ENCODE results near the gene OR4F17. TPM values are rescaled to one million over a fixed set of nuclear protein-coding genes. Genes with fewer than 3 reads are reported as not detected.
"Not testable (repeated sequence)": the region's sequence is repeated elsewhere in the genome, so short reads cannot be mapped to it uniquely, and the experiment has no call there.

OR4F17 gene
- under 1 TPM in 2 of 6 experiments, not detected in 4; 0.25 to 0.27 TPM for total RNA-seq (2021; fragmentation: NEBNext Ultra II Directional; extraction: Animal tissue kit (Norgen Biotek cat#: 25700))
- long read RNA-seq = 0 reads

GRCh38 chr19:106804-107203 lies at the start of gene OR4F17:
OR4F17 (plus strand) TSS chr19:107104; CDS start chr19:110679, 3,575 bp downstream.
- not testable (repeated sequence) for H3K27me3 Mint-ChIP-seq (ENCODE audit: insufficient read depth); H3K4me1 Mint-ChIP-seq (ENCODE audit: low read depth); H3K9me3 Mint-ChIP-seq

GRCh38 chr19:70793-71192 lies 36.1 kb upstream of the OR4F17 start:
- H3K4me3 Mint-ChIP-seq; H3K27ac Mint-ChIP-seq; H3K9me3 Mint-ChIP-seq; DNase-seq; H3K27me3 Mint-ChIP-seq (ENCODE audit: insufficient read depth); H3K4me1 Mint-ChIP-seq (ENCODE audit: low read depth); H3K36me3 Mint-ChIP-seq (ENCODE audit: low read depth): not testable (repeated sequence)

More at GRCh38 chr19:106804-107203, at the start of gene OR4F17:
- not testable (repeated sequence) for H3K36me3 Mint-ChIP-seq (ENCODE audit: low read depth); H3K4me3 Mint-ChIP-seq; H3K27ac Mint-ChIP-seq; DNase-seq

- not testable (repeated sequence) for H3K4me1 Mint-ChIP-seq (ENCODE audit: low read depth); H3K27me3 Mint-ChIP-seq (ENCODE audit: insufficient read depth); DNase-seq; H3K4me3 Mint-ChIP-seq; H3K36me3 Mint-ChIP-seq (ENCODE audit: low read depth); H3K9me3 Mint-ChIP-seq; H3K27ac Mint-ChIP-seq
Measured at GRCh38 chr19:82864-83263, 24.0 kb upstream of the OR4F17 start.

- H3K27me3 Mint-ChIP-seq (ENCODE audit: insufficient read depth); DNase-seq; H3K27ac Mint-ChIP-seq; H3K4me1 Mint-ChIP-seq (ENCODE audit: low read depth); H3K36me3 Mint-ChIP-seq (ENCODE audit: low read depth); H3K9me3 Mint-ChIP-seq; H3K4me3 Mint-ChIP-seq: not testable (repeated sequence)
Measured at GRCh38 chr19:83626-84025, 23.3 kb upstream of the OR4F17 start.

- H3K27me3 Mint-ChIP-seq (ENCODE audit: insufficient read depth); H3K4me1 Mint-ChIP-seq (ENCODE audit: low read depth); DNase-seq; H3K9me3 Mint-ChIP-seq; H3K27ac Mint-ChIP-seq; H3K4me3 Mint-ChIP-seq; H3K36me3 Mint-ChIP-seq (ENCODE audit: low read depth): not testable (repeated sequence)
Measured at GRCh38 chr19:90678-91077, 16.2 kb upstream of the OR4F17 start.

- not testable (repeated sequence) for H3K27ac Mint-ChIP-seq; H3K9me3 Mint-ChIP-seq; H3K27me3 Mint-ChIP-seq (ENCODE audit: insufficient read depth); DNase-seq; H3K36me3 Mint-ChIP-seq (ENCODE audit: low read depth); H3K4me3 Mint-ChIP-seq; H3K4me1 Mint-ChIP-seq (ENCODE audit: low read depth)
Measured at GRCh38 chr19:94794-95193, 12.1 kb upstream of the OR4F17 start.

GRCh38 chr19:97647-98046 lies 9.3 kb upstream of the OR4F17 start:
- not testable (repeated sequence) for H3K4me1 Mint-ChIP-seq (ENCODE audit: low read depth); H3K9me3 Mint-ChIP-seq; H3K27me3 Mint-ChIP-seq (ENCODE audit: insufficient read depth); H3K27ac Mint-ChIP-seq; H3K4me3 Mint-ChIP-seq; DNase-seq; H3K36me3 Mint-ChIP-seq (ENCODE audit: low read depth)

GRCh38 chr19:120443-121140 lies 13.7 kb downstream of the OR4F17 start:
- H3K4me3 Mint-ChIP-seq; H3K27ac Mint-ChIP-seq; H3K36me3 Mint-ChIP-seq (ENCODE audit: low read depth); H3K9me3 Mint-ChIP-seq; DNase-seq; H3K4me1 Mint-ChIP-seq (ENCODE audit: low read depth); H3K27me3 Mint-ChIP-seq (ENCODE audit: insufficient read depth): not testable (repeated sequence)

Other genes starting within 250 kb of the OR4F17 start
- 10 to 100 TPM in 2 of 6 experiments, 1 to 10 TPM in 4; 3.5 to 15.0 (median 4.2) TPM for gene PLPP2, start 184.3 kb downstream of the OR4F17 start, total RNA-seq (2021; fragmentation: NEBNext Ultra II Directional; extraction: Animal tissue kit (Norgen Biotek cat#: 25700))
- 10 to 100 TPM; 31.7 to 42.2 (median 33.4) TPM for gene MIER2, start 237.7 kb downstream of the OR4F17 start, total RNA-seq (2021; fragmentation: NEBNext Ultra II Directional; extraction: Animal tissue kit (Norgen Biotek cat#: 25700))